Measurements from ENCODE around the gene SHTN1.

SHTN1 gene

GRCh38 chr10:117002206-117002605 is 2.8 kb downstream of the SHTN1 start:
- DNase-seq (ENCODE audit: low read depth in 1 of 2, low spot score in 1 of 2) = no peak
- Histone ChIP-seq H3K27me3 (ENCODE audit: insufficient read depth, poor library complexity, severe bottlenecking) (peaks cover 12% of the 10 kb centered on the region), H3K4me3 (replicated peaks; ENCODE audit: insufficient read depth, low read length) (no peak overlapping the region), H3K27ac (replicated peaks) (no peak overlapping the region)
- TF ChIP-seq, protein P1, sequence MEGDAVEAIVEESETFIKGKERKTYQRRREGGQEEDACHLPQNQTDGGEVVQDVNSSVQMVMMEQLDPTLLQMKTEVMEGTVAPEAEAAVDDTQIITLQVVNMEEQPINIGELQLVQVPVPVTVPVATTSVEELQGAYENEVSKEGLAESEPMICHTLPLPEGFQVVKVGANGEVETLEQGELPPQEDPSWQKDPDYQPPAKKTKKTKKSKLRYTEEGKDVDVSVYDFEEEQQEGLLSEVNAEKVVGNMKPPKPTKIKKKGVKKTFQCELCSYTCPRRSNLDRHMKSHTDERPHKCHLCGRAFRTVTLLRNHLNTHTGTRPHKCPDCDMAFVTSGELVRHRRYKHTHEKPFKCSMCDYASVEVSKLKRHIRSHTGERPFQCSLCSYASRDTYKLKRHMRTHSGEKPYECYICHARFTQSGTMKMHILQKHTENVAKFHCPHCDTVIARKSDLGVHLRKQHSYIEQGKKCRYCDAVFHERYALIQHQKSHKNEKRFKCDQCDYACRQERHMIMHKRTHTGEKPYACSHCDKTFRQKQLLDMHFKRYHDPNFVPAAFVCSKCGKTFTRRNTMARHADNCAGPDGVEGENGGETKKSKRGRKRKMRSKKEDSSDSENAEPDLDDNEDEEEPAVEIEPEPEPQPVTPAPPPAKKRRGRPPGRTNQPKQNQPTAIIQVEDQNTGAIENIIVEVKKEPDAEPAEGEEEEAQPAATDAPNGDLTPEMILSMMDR (IDR thresholded peaks at IDR 0.05; ENCODE audit: insufficient read depth, low read length) = no peak
- TF ChIP-seq GABPA (IDR thresholded peaks at IDR 0.05; ENCODE audit: low read depth) = no peak
- TF ChIP-seq POLR2AphosphoS5 (IDR thresholded peaks at IDR 0.05; ENCODE audit: low read depth) = no peak
- TF ChIP-seq, protein P2, sequence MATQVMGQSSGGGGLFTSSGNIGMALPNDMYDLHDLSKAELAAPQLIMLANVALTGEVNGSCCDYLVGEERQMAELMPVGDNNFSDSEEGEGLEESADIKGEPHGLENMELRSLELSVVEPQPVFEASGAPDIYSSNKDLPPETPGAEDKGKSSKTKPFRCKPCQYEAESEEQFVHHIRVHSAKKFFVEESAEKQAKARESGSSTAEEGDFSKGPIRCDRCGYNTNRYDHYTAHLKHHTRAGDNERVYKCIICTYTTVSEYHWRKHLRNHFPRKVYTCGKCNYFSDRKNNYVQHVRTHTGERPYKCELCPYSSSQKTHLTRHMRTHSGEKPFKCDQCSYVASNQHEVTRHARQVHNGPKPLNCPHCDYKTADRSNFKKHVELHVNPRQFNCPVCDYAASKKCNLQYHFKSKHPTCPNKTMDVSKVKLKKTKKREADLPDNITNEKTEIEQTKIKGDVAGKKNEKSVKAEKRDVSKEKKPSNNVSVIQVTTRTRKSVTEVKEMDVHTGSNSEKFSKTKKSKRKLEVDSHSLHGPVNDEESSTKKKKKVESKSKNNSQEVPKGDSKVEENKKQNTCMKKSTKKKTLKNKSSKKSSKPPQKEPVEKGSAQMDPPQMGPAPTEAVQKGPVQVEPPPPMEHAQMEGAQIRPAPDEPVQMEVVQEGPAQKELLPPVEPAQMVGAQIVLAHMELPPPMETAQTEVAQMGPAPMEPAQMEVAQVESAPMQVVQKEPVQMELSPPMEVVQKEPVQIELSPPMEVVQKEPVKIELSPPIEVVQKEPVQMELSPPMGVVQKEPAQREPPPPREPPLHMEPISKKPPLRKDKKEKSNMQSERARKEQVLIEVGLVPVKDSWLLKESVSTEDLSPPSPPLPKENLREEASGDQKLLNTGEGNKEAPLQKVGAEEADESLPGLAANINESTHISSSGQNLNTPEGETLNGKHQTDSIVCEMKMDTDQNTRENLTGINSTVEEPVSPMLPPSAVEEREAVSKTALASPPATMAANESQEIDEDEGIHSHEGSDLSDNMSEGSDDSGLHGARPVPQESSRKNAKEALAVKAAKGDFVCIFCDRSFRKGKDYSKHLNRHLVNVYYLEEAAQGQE (IDR thresholded peaks at IDR 0.05; ENCODE audit: insufficient replicate concordance, low read depth) = no peak
- TF ChIP-seq SPI1 (IDR thresholded peaks at IDR 0.05; ENCODE audit: borderline replicate concordance, low read depth) = no peak

DNA sequence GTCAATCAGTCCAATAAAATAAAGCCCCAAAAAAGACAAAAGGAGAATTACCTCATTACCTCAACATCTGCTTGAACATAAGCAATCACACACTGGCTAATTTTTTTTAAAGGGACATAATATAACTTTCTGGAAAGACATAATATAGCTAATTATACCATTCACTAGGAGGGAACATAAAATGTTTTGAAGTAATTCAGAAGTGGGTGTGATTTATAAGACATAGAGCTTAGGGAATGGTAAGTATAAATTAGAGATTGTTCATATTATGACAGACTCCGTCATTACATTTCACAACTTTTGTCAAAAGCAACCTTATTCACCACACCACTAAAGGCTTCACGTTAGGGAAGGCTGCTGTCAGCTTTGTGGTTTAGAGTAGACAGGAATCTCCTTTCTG is 3.8 kb downstream of the SHTN1 start:
- TF ChIP-seq POLR2AphosphoS5 (IDR thresholded peaks at IDR 0.05; ENCODE audit: low read depth) (no peak), SPI1 (IDR thresholded peaks at IDR 0.05; ENCODE audit: borderline replicate concordance, low read depth) (no peak), GABPA (IDR thresholded peaks at IDR 0.05; ENCODE audit: low read depth) (no peak)
- TF ChIP-seq, protein P1 (IDR thresholded peaks at IDR 0.05; ENCODE audit: insufficient read depth, low read length) = no peak
- TF ChIP-seq, protein P2 (IDR thresholded peaks at IDR 0.05; ENCODE audit: insufficient replicate concordance, low read depth) = no peak
- no peak for DNase-seq (ENCODE audit: low read depth in 1 of 2, low spot score in 1 of 2)
- Histone ChIP-seq H3K27ac (replicated peaks) (no peak overlapping the region), H3K4me3 (replicated peaks; ENCODE audit: insufficient read depth, low read length) (no peak overlapping the region), H3K27me3 (ENCODE audit: insufficient read depth, poor library complexity, severe bottlenecking) (peaks cover 9% of the 10 kb centered on the region)

DNA sequence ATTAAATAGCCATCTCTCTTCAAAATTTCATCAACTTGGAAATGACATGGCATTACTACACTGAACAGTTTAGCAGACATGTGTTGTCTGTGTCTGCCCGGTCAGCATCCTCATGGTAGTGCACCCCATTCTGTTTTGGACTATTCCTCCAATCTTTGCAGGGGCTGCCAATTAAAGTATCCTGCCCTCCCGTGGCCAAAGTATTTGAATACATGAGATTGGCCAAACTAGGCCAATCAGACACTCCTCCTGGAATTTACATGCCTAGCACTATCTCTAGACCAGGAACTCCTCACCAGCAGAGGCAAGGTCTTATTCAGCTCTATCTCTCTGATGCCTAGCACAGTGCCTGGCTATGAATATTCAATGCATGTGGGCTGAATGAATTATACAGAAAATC is 4.4 kb downstream of the SHTN1 start:
- TF ChIP-seq, protein P2 (IDR thresholded peaks at IDR 0.05; ENCODE audit: insufficient replicate concordance, low read depth) = no peak
- TF ChIP-seq POLR2AphosphoS5 (IDR thresholded peaks at IDR 0.05; ENCODE audit: low read depth) (no peak), GABPA (IDR thresholded peaks at IDR 0.05; ENCODE audit: low read depth) (no peak), SPI1 (IDR thresholded peaks at IDR 0.05; ENCODE audit: borderline replicate concordance, low read depth) (no peak)
- TF ChIP-seq, protein P1 (IDR thresholded peaks at IDR 0.05; ENCODE audit: insufficient read depth, low read length) = no peak
- Histone ChIP-seq H3K27ac (replicated peaks) (no peak overlapping the region), H3K4me3 (replicated peaks; ENCODE audit: insufficient read depth, low read length) (no peak overlapping the region), H3K27me3 (ENCODE audit: insufficient read depth, poor library complexity, severe bottlenecking) (peaks cover 9% of the 10 kb centered on the region)
- DNase-seq (ENCODE audit: low read depth in 1 of 2, low spot score in 1 of 2) = no peak
